SU-DHL-6 (cell line): ENCODE measurements around the gene CD244.

Source experiments
- EZH2phosphoT487 ChIP-seq: fragments of 200-600 bp; sonication (generic), shearing (Covaris generic); conservative IDR thresholded peaks from 2 replicates; pipeline ENCODE4 v1.6.1; 2018; ENCODE audit warnings: mild to moderate bottlenecking, antibody characterized with exemption, low read length, moderate library complexity, mixed read lengths
- TF ChIP-seq, protein P1 (sequence below): fragments of 200-600 bp; sonication (generic); IDR thresholded peaks from one replicate; pipeline ENCODE4 v1.5.1; 2017; ENCODE audit warnings: antibody characterized with exemption, mild to moderate bottlenecking, low read length, moderate library complexity; ENCODE audit not compliant: insufficient read depth, poor library complexity, severe bottlenecking

DNA sequence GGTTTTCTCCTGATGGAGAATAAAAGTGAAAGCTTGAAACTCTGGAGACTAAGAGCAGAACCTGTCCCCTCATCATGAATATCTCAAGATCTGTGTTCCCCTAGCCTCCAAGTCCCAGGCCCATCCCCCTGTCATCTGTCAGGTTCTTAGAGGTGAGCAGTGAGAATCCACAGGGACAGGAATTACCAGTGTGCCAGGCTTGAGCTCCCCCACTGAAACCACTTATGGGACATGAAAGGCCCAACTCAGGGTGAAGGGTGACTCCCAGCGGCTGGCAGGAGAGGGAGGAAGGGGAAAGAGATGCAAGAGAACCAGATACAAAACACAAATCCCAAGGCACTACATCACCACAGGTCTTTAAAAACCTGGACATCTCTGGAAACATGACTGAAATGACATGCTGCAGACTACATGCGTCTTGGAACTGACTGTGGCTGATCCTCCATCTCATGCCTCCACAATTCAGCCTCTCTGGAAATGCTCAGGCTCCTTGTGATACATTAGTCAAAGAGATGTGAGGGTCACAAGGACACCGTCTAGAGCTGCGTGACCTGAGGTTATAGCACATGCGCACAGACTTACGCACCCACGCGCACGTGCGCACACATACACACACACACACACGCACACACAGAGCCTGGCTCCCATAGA is 73.5 kb downstream of the CD244 start:
- TF ChIP-seq, protein P1, sequence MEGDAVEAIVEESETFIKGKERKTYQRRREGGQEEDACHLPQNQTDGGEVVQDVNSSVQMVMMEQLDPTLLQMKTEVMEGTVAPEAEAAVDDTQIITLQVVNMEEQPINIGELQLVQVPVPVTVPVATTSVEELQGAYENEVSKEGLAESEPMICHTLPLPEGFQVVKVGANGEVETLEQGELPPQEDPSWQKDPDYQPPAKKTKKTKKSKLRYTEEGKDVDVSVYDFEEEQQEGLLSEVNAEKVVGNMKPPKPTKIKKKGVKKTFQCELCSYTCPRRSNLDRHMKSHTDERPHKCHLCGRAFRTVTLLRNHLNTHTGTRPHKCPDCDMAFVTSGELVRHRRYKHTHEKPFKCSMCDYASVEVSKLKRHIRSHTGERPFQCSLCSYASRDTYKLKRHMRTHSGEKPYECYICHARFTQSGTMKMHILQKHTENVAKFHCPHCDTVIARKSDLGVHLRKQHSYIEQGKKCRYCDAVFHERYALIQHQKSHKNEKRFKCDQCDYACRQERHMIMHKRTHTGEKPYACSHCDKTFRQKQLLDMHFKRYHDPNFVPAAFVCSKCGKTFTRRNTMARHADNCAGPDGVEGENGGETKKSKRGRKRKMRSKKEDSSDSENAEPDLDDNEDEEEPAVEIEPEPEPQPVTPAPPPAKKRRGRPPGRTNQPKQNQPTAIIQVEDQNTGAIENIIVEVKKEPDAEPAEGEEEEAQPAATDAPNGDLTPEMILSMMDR = no peak
- TF ChIP-seq EZH2phosphoT487 = no peak
